SK-N-SH (cell line): ENCODE results near the gene CYB561D2. TPM values are rescaled to one million over a fixed set of nuclear protein-coding genes. Genes with fewer than 3 reads are reported as not detected.
A peak's percentile ranks its signal among the peaks of the same experiment; 100 is the strongest.

ENCODE experiments used
- CTCF ChIA-PET: fragments of 300-600, 350-600 bp; formaldehyde crosslinking; extraction: SDS; loops from one replicate; lab custom pipeline; 2021; lab: Yijun Ruan, JAX
- POLR2A ChIA-PET: fragments of 350-600 bp; sonication (Branson Sonifier 250); formaldehyde crosslinking; extraction: SDS; loops from one replicate; lab custom pipeline; 2020; ENCODE audit warnings: antibody characterized with exemption, inconsistent platforms; lab: Yijun Ruan, JAX
- DNase-seq: peaks from one replicate; pipeline ENCODE4 v3.0.0; 2012
- H2AFZ ChIP-seq: fragments of 200-600 bp; sonication (generic); 2 replicates; pipeline ENCODE4 v1.8.1; 2016; ENCODE audit warnings: antibody characterized with exemption, mild to moderate bottlenecking, low read depth
- H3F3A ChIP-seq: fragments of 200-600 bp; sonication (generic); replicated peaks from 2 replicates; pipeline ENCODE3; 2016; ENCODE audit warnings: antibody characterized with exemption, mild to moderate bottlenecking; ENCODE audit not compliant: insufficient read depth
- H3K27ac ChIP-seq, 2 experiments: fragments of 200-500 bp in 1 of 2; fragments of 200-600 bp in 1 of 2; sonication (Bioruptor generic) in 1 of 2; sonication (generic), shearing (Covaris generic) in 1 of 2; 2 replicates each; pipeline versions ENCODE4 v1.5.1 to v1.6.1; 2014 to 2016; ENCODE audit warnings: low read depth in 2 of 2, inconsistent platforms in 1 of 2, low read length in 1 of 2, mild to moderate bottlenecking in 1 of 2, mixed read lengths in 1 of 2
- H3K27me3 ChIP-seq: fragments of 200-600 bp; sonication (generic), shearing (Covaris generic); 2 replicates; pipeline ENCODE4 v1.6.1; 2016; ENCODE audit warnings: mixed run types; ENCODE audit not compliant: insufficient read depth
- H3K36me3 ChIP-seq, 2 experiments: fragments of 200-500 bp in 1 of 2; fragments of 200-600 bp in 1 of 2; sonication (Bioruptor generic) in 1 of 2; sonication (generic) in 1 of 2; replicated peaks in 1 of 2; 2 replicates each; pipeline versions ENCODE3 to v1.5.1; 2014 to 2016; ENCODE audit warnings: low read length in 1 of 2, mild to moderate bottlenecking in 1 of 2; ENCODE audit not compliant: insufficient read depth in 2 of 2, control insufficient read depth in 1 of 2
- H3K4me1 ChIP-seq, 2 experiments: fragments of 200-500 bp in 1 of 2; fragments of 200-600 bp in 1 of 2; sonication (Bioruptor generic) in 1 of 2; sonication (generic), shearing (Covaris generic) in 1 of 2; 2 replicates each; pipeline versions ENCODE4 v1.5.1 to v1.6.1; 2014 to 2016; ENCODE audit warnings: low read depth in 1 of 2, low read length in 1 of 2, mixed run types in 1 of 2; ENCODE audit not compliant: insufficient read depth in 2 of 2, control insufficient read depth in 1 of 2
- H3K4me2 ChIP-seq: fragments of 200-600 bp; sonication (generic), shearing (Covaris generic); 2 replicates; pipeline ENCODE4 v1.6.1; 2017; ENCODE audit warnings: mixed run types
- H3K4me3 ChIP-seq, 2 experiments: fragments of 200-500 bp in 1 of 2; fragments of 200-600 bp in 1 of 2; sonication (Bioruptor generic) in 1 of 2; sonication (generic), shearing (Covaris generic) in 1 of 2; 2 replicates each; pipeline versions ENCODE4 v1.5.1 to v1.8.1; 2014 to 2016; ENCODE audit warnings: low read depth in 2 of 2, inconsistent platforms in 1 of 2, low read length in 1 of 2, mild to moderate bottlenecking in 1 of 2, mixed read lengths in 1 of 2, moderate library complexity in 1 of 2
- H3K79me2 ChIP-seq: fragments of 200-600 bp; sonication (generic); 2 replicates; pipeline ENCODE4 v1.8.1; 2017; ENCODE audit warnings: mild to moderate bottlenecking; ENCODE audit not compliant: insufficient read depth
- H3K9ac ChIP-seq: fragments of 200-600 bp; sonication (generic); 2 replicates; pipeline ENCODE4 v1.6.1; 2017; ENCODE audit warnings: mixed run types
- H3K9me2 ChIP-seq: fragments of 200-600 bp; sonication (generic); 2 replicates; pipeline ENCODE4 v1.6.1; 2017; ENCODE audit warnings: mixed run types
- H3K9me3 ChIP-seq: fragments of 200-600 bp; sonication (generic); 2 replicates; pipeline ENCODE4 v1.6.1; 2017; ENCODE audit warnings: mixed run types, mild to moderate bottlenecking, moderate library complexity
- H4K20me1 ChIP-seq: fragments of 200-600 bp; sonication (generic); 2 replicates; pipeline ENCODE4 v1.6.1; 2017; ENCODE audit warnings: mild to moderate bottlenecking, mixed run types; ENCODE audit not compliant: insufficient read depth
- CHD2 ChIP-seq: fragments of 150-350 bp; IDR thresholded peaks from 2 replicates; pipeline ENCODE4 v1.6.1; 2018; ENCODE audit warnings: low read length; ENCODE audit not compliant: partially characterized antibody
- ELF1 ChIP-seq: IDR thresholded peaks from 2 replicates; pipeline ENCODE4 v1.4.0; 2012
- EP300 ChIP-seq, 2 experiments: IDR thresholded peaks; 2 replicates each; pipeline versions ENCODE4 v1.4.0 to v1.6.1; 2012; ENCODE audit warnings: borderline replicate concordance in 1 of 2, low read depth in 1 of 2, low read length in 1 of 2
- FOSL2 ChIP-seq: IDR thresholded peaks from 2 replicates; pipeline ENCODE4 v1.4.0; 2012; ENCODE audit warnings: low read depth, mild to moderate bottlenecking, moderate library complexity, borderline replicate concordance
- FOXJ3 ChIP-seq: sonication (generic); formaldehyde crosslinking; IDR thresholded peaks from 2 replicates; pipeline ENCODE4 v1.5.1; 2020; ENCODE audit warnings: mild to moderate bottlenecking, missing genetic modification reagents
- GATA2 ChIP-seq: sonication (generic); formaldehyde crosslinking; IDR thresholded peaks from 2 replicates; pipeline ENCODE4 v1.5.0; 2020; ENCODE audit warnings: mild to moderate bottlenecking, missing genetic modification reagents
- IRF3 ChIP-seq: fragments of 150-350 bp; IDR thresholded peaks from 2 replicates; pipeline ENCODE4 v1.6.1; 2016; ENCODE audit warnings: mild to moderate bottlenecking, low read depth, low read length
- MEF2A ChIP-seq: IDR thresholded peaks from 2 replicates; pipeline ENCODE4 v1.4.0; 2012; ENCODE audit warnings: low read depth, borderline replicate concordance
- MXI1 ChIP-seq: IDR thresholded peaks from 2 replicates; pipeline ENCODE4 v1.6.1; 2012; ENCODE audit warnings: mild to moderate bottlenecking, low read depth, low read length, improper control_type of control experiment
- NFIC ChIP-seq: IDR thresholded peaks from 2 replicates; pipeline ENCODE4 v1.4.0; 2012; ENCODE audit warnings: borderline replicate concordance
- NRF1 ChIP-seq: IDR thresholded peaks from 2 replicates; pipeline ENCODE4 v1.6.1; 2012; ENCODE audit warnings: low read depth, mild to moderate bottlenecking, low read length
- RAD21 ChIP-seq: IDR thresholded peaks from 2 replicates; pipeline ENCODE4 v1.6.1; 2012; ENCODE audit warnings: mild to moderate bottlenecking, low read length
- RCOR1 ChIP-seq: fragments of 150-350 bp; IDR thresholded peaks from 2 replicates; pipeline ENCODE4 v1.6.1; 2017; ENCODE audit warnings: antibody characterized with exemption, low read length
- REST ChIP-seq: IDR thresholded peaks from 2 replicates; pipeline ENCODE4 v1.6.1; 2012; ENCODE audit warnings: mild to moderate bottlenecking, low read depth, low read length, moderate library complexity
- RFX5 ChIP-seq: IDR thresholded peaks from 2 replicates; pipeline ENCODE4 v1.6.1; 2012; ENCODE audit warnings: mild to moderate bottlenecking, improper control_type of control experiment, low read length
- RXRA ChIP-seq: IDR thresholded peaks from 2 replicates; pipeline ENCODE4 v1.4.0; 2012; ENCODE audit warnings: low read depth, mild to moderate bottlenecking, borderline replicate concordance
- TCF12 ChIP-seq: IDR thresholded peaks from 2 replicates; pipeline ENCODE4 v1.4.0; 2012
- WGBS: methylation state at CpG from one replicate; pipeline ENCODE4 v1.1.6; 2017; ENCODE audit warnings: low lambda C conversion rate; 5-methylcytosine and 5-hydroxymethylcytosine counted together
- polyA plus RNA-seq, 3 experiments: library from polyadenylated mRNA; depleted of rRNA; stranded (reverse); fragments of >200 nt; gene quantifications; 2 replicates each; pipeline ENCODE4 v1.2.3, GENCODE V29; 2012

CYB561D2 gene
- polyA plus RNA-seq, 1 of the 3 experiments (the other 2 are of a cell fraction): 40.7 TPM

GRCh38 chr3:50380405-50381085 is 29.9 kb downstream of the CYB561D2 start (continued):
- TF ChIP-seq EP300 (IDR thresholded peaks at IDR 0.05; ENCODE audit: borderline replicate concordance in 1 of 2, low read depth in 1 of 2, low read length in 1 of 2) (peak in 1 of 2 experiments; percentile 86; a peak in 1 of 4 replicates), IRF3 (no peak), TCF12 (peak; percentile 21; the same call in 1 of the 2 replicates), FOXJ3 (CRISPR knock-in tag) (peak; percentile 67; the same call in 1 of the 2 replicates), RAD21 (no peak), FOSL2 (no peak), MEF2A (no peak), RXRA (no peak), ELF1 (no peak), CHD2 (peak; percentile 71), NFIC (no peak), NRF1 (no peak)

GRCh38 chr3:50381383-50381782 is 30.7 kb downstream of the CYB561D2 start:
- Histone ChIP-seq H3K36me3 (no peaks in the 10 kb centered on the region), H3K9me2 (no peaks in the 10 kb centered on the region), H3F3A (no peaks in the 10 kb centered on the region), H3K27me3 (no peaks in the 10 kb centered on the region), H3K9ac (no peak overlapping the region), H3K9me3 (no peaks in the 10 kb centered on the region), H3K79me2 (no peaks in the 10 kb centered on the region), H3K4me1 (peaks cover 0 to 98% of the 10 kb centered on the region in 2 experiments; a peak in 2 of 4 replicates), H3K4me2 (no peak overlapping the region), H2AFZ (no peak overlapping the region), H3K27ac (peak overlapping the region in 1 of 2 experiments; percentile 100; a peak in 2 of 4 replicates), H4K20me1 (no peaks in the 10 kb centered on the region), H3K4me3 (peak overlapping the region in 1 of 2 experiments; percentile 41; a peak in 1 of 4 replicates)
- POLR2A ChIA-PET: interaction anchor here (0.7 to 3.5 kb wide), 13 partner anchors 9 to 167 kb away, joined by 3 to 28 read pairs (median 6); partner anchors contain the start of genes CYB561D2, NPRL2 and TMEM115
- peak; percentile 84 for TF ChIP-seq GATA2 (CRISPR knock-in tag)
- TF ChIP-seq RFX5: no peak
- TF ChIP-seq IRF3: no peak
- peak; percentile 85; the same call in 1 of the 2 replicates for TF ChIP-seq RCOR1
- peak; percentile 82 for TF ChIP-seq MXI1
- peak; percentile 85 for TF ChIP-seq CHD2
- TF ChIP-seq REST: no peak
- TF ChIP-seq NRF1: peak; percentile 35; the same call in 1 of the 2 replicates
- 0 out of 2 replicates have a peak, but pooled peaks have one; percentile 14 for TF ChIP-seq TCF12
- TF ChIP-seq EP300 (IDR thresholded peaks at IDR 0.05; ENCODE audit: borderline replicate concordance in 1 of 2, low read depth in 1 of 2, low read length in 1 of 2): peak in 1 of 2 experiments; percentile 97; a peak in 2 of 4 replicates
- CTCF ChIA-PET: interaction anchor here (0.7 to 4.5 kb wide), 13 partner anchors 9 to 232 kb away, joined by 3 to 41 read pairs (median 6); no protein-coding TSS in a partner anchor
- DNase-seq: peak; percentile 90
- 0% methylated on average over 1 of the region's 4 CpGs for WGBS
